GM12892 (cell line): ENCODE results near the gene ADGRA1.

ENCODE experiments used
- POLR2A ChIP-seq: IDR thresholded peaks from 2 replicates; pipeline ENCODE4 v1.6.1; 2011; ENCODE audit warnings: low read depth, low read length, control low read depth
- POLR2AphosphoS5 ChIP-seq: IDR thresholded peaks from 2 replicates; pipeline ENCODE4 v1.6.1; 2011; ENCODE audit warnings: low read depth, low read length, control low read depth
- TAF1 ChIP-seq: IDR thresholded peaks from 2 replicates; pipeline ENCODE4 v1.6.1; 2011; ENCODE audit warnings: low read depth, mild to moderate bottlenecking, control low read depth, low read length, borderline replicate concordance

GRCh38 chr10:133097961-133098360 is 10.2 kb downstream of the ADGRA1 start:
- no peak for TF ChIP-seq POLR2AphosphoS5
- TF ChIP-seq POLR2A: no peak
- TF ChIP-seq TAF1: no peak
